ENCODE data around the gene AQP3.
A peak's percentile ranks its signal among the peaks of the same experiment; 100 is the strongest.

The AQP3 gene

DNA sequence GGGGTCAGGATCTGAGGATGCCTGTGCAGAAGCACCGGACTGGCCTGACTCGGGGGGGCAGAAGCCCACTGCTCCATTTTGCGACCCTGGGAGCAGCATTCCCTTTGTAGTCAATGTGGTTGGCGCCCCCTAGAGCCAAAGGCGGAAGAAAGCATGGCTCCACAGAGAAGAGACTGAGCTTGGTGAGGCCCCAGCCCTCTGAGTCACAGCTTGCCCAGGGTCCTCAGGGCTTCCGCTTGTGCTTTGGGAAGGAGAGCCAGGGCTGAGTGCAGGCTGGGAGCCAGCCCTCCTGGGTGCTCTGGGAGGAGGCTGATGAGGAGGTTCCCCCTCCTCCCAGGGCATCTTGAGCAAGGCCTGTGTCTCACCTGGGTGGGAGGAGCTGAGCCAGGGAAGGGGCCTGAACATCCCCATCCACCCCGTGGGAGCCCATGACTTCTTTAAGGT, 5.5 kb upstream of the AQP3 start:
- POLR2A ChIA-PET: interaction anchor here (1.5 kb wide), 1 partner anchor 163 kb away, joined by 3 read pairs; the partner anchor contains the start of gene NFX1

DNA sequence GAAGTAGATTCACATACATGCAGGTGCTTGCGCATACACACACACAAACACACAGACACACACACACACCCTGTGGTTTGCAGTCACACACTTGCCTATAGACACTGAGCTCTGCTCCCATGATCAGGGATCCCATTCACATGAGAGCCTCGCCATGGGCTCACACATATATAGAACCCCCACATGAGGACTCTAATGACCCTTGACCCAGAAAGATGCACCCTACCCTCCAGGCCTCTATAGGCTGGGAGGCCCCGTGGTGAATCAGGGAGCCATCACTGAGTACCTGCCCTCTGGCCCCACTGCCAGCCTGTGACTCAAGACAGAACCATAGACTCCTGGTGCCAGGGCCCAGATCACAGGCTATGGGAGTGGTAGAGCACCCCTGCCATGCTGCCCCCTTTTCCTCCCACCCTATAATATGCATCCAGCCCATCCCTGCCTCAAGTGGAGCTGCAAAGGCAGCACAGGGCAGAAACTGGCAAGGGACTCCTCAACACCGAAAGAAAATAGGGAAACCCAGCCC, 3.3 kb upstream of the AQP3 start:
- DNase-seq (ENCODE audit: extremely low spot score): no peak
- TF ChIP-seq FOXA1 (IDR thresholded peaks at IDR 0.05) (no peak), LEF1 (IDR thresholded peaks at IDR 0.05; ENCODE audit: borderline replicate concordance) (no peak), CTBP1 (IDR thresholded peaks at IDR 0.05; ENCODE audit: borderline replicate concordance) (no peak), SP1 (IDR thresholded peaks at IDR 0.05) (no peak), ZNF384 (IDR thresholded peaks at IDR 0.05) (no peak), HDGF (IDR thresholded peaks at IDR 0.05; ENCODE audit: borderline replicate concordance) (no peak), TARDBP (IDR thresholded peaks at IDR 0.05) (no peak), BHLHE40 (IDR thresholded peaks at IDR 0.05; ENCODE audit: borderline replicate concordance) (no peak), SUZ12 (IDR thresholded peaks at IDR 0.05) (no peak), ARNT (IDR thresholded peaks at IDR 0.05) (no peak), FOXK2 (IDR thresholded peaks at IDR 0.05) (no peak), L3MBTL2 (conservative IDR thresholded peaks at IDR 0.05) (no peak), ELF4 (IDR thresholded peaks at IDR 0.05) (no peak)
- ChIA-PET POLR2A (interaction anchor here (0.7 to 1.2 kb wide), 2 partner anchors 9 to 23 kb away, joined by 3 read pairs; partner anchors contain the start of gene NOL6), CTCF (no interaction called here)

More for the DNA sequence above, 5.5 kb upstream of the AQP3 start:
- TF ChIP-seq ELF4 (IDR thresholded peaks at IDR 0.05) (no peak), TARDBP (IDR thresholded peaks at IDR 0.05) (no peak), LEF1 (IDR thresholded peaks at IDR 0.05; ENCODE audit: borderline replicate concordance) (no peak), L3MBTL2 (conservative IDR thresholded peaks at IDR 0.05) (no peak), CTBP1 (IDR thresholded peaks at IDR 0.05; ENCODE audit: borderline replicate concordance) (no peak), FOXK2 (IDR thresholded peaks at IDR 0.05) (no peak), SUZ12 (IDR thresholded peaks at IDR 0.05) (no peak), SP1 (IDR thresholded peaks at IDR 0.05) (no peak), ARNT (IDR thresholded peaks at IDR 0.05) (no peak), NFRKB (IDR thresholded peaks at IDR 0.05) (no peak), FOXM1 (IDR thresholded peaks at IDR 0.05; ENCODE audit: borderline replicate concordance) (no peak), ZNF384 (IDR thresholded peaks at IDR 0.05) (no peak), BHLHE40 (IDR thresholded peaks at IDR 0.05; ENCODE audit: borderline replicate concordance) (no peak), HDGF (IDR thresholded peaks at IDR 0.05; ENCODE audit: borderline replicate concordance) (no peak), FOXA1 (IDR thresholded peaks at IDR 0.05) (no peak)
- TF ChIP-seq, protein P1, sequence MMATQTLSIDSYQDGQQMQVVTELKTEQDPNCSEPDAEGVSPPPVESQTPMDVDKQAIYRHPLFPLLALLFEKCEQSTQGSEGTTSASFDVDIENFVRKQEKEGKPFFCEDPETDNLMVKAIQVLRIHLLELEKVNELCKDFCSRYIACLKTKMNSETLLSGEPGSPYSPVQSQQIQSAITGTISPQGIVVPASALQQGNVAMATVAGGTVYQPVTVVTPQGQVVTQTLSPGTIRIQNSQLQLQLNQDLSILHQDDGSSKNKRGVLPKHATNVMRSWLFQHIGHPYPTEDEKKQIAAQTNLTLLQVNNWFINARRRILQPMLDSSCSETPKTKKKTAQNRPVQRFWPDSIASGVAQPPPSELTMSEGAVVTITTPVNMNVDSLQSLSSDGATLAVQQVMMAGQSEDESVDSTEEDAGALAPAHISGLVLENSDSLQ (IDR thresholded peaks at IDR 0.05): no peak
- CTCF ChIA-PET: interaction anchor here (0.6 to 3.0 kb wide), 16 partner anchors 10 to 78 kb away, joined by 3 to 16 read pairs (median 6); partner anchors contain the start of gene NOL6
- DNase-seq (ENCODE audit: extremely low spot score): peak; percentile 75

DNA sequence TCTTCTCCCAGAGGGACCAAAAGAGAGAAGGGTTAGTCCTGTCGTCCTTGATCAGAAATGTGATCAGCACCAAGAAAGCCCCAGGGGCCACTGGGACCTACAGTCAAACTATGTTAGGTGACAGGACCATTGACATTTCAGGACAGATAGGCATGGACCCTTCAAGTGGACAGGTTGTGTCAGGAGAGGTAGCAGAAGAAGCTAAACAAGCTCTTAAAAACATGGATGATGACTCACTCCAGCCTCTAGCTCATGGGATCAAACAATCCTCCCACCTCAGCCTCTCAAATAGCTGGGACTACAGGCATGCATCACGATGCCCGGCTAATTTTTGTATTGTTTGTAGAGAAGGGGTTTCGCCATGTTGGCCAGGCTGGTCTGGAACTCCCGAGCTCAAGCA, 2.3 kb upstream of the AQP3 start:
- ChIA-PET POLR2A (no interaction called here), CTCF (interaction anchor here (1.4 kb wide), 1 partner anchor 74 kb away, joined by 3 read pairs; no protein-coding TSS in a partner anchor)
- no peak for DNase-seq (ENCODE audit: extremely low spot score)
- TF ChIP-seq FOXM1 (IDR thresholded peaks at IDR 0.05; ENCODE audit: borderline replicate concordance): no peak
- no peak for TF ChIP-seq LEF1 (IDR thresholded peaks at IDR 0.05; ENCODE audit: borderline replicate concordance)
- no peak for TF ChIP-seq SP1 (IDR thresholded peaks at IDR 0.05)
- no peak for TF ChIP-seq FOXK2 (IDR thresholded peaks at IDR 0.05)

DNA sequence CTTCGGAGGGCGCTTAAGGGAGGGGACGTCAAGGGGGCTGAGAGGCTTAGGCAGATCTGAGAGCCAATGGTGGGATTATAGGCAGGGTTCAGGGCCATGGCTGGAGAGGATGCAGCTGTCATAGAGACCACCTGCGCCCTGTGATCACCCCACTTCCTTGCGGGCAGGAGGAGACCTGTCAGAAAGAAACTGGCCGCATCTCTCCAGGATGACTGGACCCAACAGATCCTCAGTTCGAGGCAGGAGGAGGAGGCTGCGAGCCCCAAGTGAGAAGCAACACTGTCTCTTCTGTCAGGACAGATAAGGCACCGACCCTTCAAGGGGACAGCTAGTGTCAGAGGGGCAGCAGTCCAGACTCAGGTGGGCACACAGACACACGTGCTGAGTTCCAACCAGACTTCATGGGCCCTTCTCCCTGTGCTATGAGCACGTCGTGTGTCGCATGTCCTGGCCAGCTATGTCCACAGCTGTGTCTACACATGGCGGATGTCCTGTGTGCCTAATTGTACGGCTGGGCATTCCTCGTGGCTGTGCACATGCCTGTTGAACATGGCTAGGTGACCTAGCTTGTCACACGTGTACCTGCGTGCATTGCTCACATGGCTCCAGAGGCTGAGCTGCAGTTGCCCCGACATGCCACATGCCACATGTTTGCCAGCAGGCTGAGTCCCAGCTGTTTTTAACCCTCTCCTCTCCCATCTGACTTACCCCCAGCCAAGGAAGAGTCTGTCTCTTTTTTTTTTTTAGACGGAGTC, 583 bp upstream of the AQP3 start:
- TF ChIP-seq SP1 (IDR thresholded peaks at IDR 0.05) (no peak), HDGF (IDR thresholded peaks at IDR 0.05; ENCODE audit: borderline replicate concordance) (0 out of 2 replicates have a peak, but pooled peaks have one; percentile 59), FOXA1 (IDR thresholded peaks at IDR 0.05) (no peak), SUZ12 (IDR thresholded peaks at IDR 0.05) (no peak)
- CTCF ChIA-PET: interaction anchor here (0.8 to 2.2 kb wide), 3 partner anchors 32 to 73 kb away, joined by 3 to 7 read pairs (median 4); no protein-coding TSS in a partner anchor
- POLR2A ChIA-PET: no interaction called here
- DNase-seq (ENCODE audit: extremely low spot score): no peak

DNA sequence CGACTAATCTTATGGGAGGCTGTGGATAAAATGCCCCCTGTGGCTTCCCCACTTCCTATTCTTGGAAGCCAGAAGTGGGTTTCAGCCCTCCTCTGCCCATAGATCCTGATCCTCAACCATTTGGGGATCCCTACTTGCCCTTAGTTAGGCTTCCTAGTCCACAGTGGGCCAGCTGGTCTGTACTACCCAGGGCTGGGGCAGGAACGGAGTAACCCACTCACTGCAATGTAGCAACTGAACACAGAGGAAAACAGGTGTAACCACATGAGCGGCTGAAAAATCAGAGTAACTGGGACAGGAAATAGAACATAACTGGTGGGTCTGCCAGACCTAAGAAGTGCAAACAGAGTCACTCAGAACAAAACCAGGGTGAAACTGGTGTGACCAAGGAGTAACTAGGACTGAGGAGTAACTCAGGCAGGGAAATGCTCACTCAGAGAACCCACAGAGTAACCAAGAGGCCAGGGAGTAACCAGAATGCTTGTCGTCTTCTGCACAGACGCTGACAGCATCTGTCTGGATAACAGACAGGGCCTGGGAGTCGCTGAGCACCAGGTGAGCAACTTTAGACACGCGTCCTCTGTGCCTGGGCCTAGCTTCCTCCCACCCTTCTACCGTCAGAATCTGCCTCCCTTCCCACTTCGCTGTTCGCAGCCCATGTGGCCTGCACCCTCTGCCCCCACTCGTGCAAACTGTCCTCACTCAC, 1.0 kb downstream of the AQP3 start:
- CTCF ChIA-PET: interaction anchor here (2.2 kb wide), 1 partner anchor 30 kb away, joined by 7 read pairs; no protein-coding TSS in a partner anchor
- POLR2A ChIA-PET: no interaction called here
- no peak for TF ChIP-seq TARDBP (IDR thresholded peaks at IDR 0.05)
- TF ChIP-seq LEF1 (IDR thresholded peaks at IDR 0.05; ENCODE audit: borderline replicate concordance): no peak
- TF ChIP-seq FOXK2 (IDR thresholded peaks at IDR 0.05): no peak
- no peak for TF ChIP-seq ELF4 (IDR thresholded peaks at IDR 0.05)
- no peak for TF ChIP-seq FOXA1 (IDR thresholded peaks at IDR 0.05)
- no peak for TF ChIP-seq ZNF384 (IDR thresholded peaks at IDR 0.05)
- no peak for TF ChIP-seq BHLHE40 (IDR thresholded peaks at IDR 0.05; ENCODE audit: borderline replicate concordance)
- no peak for TF ChIP-seq SUZ12 (IDR thresholded peaks at IDR 0.05)
- TF ChIP-seq, protein P1 (IDR thresholded peaks at IDR 0.05): no peak
- no peak for TF ChIP-seq SP1 (IDR thresholded peaks at IDR 0.05)
- no peak for TF ChIP-seq ARNT (IDR thresholded peaks at IDR 0.05)
- no peak for TF ChIP-seq NFRKB (IDR thresholded peaks at IDR 0.05)
- TF ChIP-seq HDGF (IDR thresholded peaks at IDR 0.05; ENCODE audit: borderline replicate concordance): no peak
- no peak for TF ChIP-seq L3MBTL2 (conservative IDR thresholded peaks at IDR 0.05)
- no peak for TF ChIP-seq FOXM1 (IDR thresholded peaks at IDR 0.05; ENCODE audit: borderline replicate concordance)
- no peak for DNase-seq (ENCODE audit: extremely low spot score)
